Tongue (tissue), 2 donors: ENCODE results near the gene HDAC7. TPM values are rescaled to one million over a fixed set of nuclear protein-coding genes. Genes with fewer than 3 reads are reported as not detected.

Source experiments
- DNase-seq: peaks from one replicate; pipeline ENCODE4 v3.0.0-alpha.2; 2015
- total RNA-seq: library from RNA; depleted of rRNA; stranded (reverse); fragments of >200 nt; gene quantifications from one replicate; pipeline ENCODE4 v1.2.3, GENCODE V29; 2014

The HDAC7 gene
- total RNA-seq, 1 donor from 2014 or later: 35.4 TPM

DNA sequence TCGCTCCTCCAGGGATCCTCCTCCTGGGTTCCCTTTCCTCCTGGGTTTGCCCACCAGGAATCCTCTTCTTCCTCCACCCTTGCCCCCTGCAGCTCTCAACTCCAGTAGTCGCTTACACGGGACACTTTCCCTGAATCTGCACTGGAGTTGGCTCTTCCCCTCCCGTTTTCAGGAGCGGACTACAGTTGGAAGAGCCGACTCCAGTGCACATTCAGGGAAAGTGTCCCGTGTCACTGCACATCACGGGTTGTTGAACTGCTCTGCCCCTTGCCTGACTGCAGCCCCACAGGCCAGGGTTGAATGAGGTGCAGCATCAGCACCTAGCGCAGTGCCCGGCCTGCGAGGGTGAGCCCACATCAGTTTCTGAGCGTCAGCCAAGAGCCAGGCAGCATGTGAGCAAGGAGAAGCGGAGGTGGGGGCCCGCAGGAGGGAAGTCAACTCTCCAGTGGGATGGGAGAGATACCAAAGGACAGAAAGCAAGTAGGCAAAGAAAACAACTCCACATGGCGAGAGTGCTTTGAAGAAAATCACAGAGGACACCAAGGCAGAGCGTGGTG is 74.1 kb downstream of the HDAC7 start:
- DNase-seq: no peak

DNA sequence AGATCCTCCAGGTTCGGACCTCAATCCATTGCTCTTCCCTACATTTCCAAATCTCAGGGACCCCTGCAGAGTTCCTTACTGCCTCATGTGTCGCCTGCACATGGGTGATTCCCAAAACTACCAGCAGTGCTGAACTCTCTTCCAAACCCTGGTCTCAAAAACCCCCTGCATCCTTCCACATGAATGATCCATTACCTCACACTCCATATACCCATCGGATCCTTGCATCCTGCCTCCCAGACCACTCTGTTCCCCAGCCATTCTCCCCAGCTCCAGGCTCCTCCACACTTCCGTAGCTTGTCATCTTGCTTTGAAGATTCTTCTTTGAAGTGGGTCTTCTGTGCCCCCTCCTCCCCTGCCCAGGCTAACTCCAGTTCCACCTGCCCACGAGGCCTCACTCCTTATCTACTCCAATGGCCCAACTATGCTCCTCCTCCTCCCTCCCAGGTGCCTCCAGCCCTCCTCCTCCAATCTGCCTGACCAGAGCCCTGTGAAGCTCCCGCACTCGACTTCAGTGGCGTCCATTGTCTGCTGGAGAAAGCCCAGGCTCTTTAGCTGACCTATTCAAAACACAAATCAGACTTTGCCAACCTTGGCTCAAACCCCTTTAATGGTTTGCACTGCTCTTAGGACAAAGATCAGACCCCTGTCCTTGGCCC is 74.8 kb downstream of the HDAC7 start:
- DNase-seq: no peak

DNA sequence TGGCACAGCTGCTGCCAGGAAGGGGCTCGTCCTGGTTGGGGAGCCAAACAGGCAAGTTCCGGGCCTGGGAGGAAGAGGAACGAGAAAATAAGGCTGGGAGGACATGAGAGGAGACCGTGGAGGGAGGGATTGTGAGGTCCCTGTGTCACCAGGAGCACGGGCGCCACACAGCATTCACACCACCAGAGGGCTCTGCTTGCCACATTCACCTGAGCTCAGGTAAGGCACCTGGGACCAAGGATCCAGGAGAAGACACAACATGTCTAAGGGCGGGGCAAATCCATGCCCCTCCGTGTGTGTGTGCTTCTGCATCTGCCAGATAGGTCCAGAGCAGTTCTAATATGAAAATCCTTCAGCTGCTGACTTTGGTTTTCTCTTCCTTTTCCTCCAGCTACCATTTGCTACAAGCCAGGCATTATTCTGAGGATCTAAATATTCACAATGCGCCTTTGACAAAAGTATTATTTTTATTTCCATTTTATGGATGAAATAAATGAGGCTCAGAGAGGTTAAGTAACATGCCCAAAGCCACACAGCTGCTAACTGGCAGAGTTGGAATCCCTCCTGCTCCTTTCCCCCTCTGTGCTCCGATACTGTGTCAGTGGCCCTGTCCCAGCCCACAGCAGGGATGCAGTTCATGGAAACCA is 75.6 kb downstream of the HDAC7 start:
- DNase-seq: no peak

DNA sequence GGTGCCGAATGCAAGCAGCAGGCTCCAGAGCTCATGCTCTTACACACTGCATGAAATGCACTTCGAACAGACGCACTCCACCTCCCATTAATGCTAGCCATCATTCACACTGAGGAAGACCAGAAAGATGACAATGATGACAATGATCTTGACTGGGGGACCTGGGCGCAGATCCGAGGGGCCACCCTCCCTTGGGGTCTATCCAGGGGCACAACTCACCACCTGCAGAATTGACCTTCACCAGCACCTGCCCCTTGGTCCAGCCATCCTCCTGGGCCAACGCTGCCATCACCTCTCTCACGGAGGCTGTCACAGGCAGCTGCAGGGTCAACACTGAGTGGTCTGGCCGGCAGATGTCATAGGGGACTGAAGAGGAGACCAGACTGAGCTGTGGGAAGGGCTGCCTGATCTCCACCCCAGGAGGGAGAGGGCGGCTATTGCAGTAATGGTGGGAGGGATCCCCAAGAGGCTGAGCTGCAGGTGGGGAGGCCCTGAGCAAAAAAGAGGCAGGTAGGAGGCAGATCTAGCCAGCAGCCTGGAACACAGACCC is 76.3 kb downstream of the HDAC7 start:
- no peak for DNase-seq

DNA sequence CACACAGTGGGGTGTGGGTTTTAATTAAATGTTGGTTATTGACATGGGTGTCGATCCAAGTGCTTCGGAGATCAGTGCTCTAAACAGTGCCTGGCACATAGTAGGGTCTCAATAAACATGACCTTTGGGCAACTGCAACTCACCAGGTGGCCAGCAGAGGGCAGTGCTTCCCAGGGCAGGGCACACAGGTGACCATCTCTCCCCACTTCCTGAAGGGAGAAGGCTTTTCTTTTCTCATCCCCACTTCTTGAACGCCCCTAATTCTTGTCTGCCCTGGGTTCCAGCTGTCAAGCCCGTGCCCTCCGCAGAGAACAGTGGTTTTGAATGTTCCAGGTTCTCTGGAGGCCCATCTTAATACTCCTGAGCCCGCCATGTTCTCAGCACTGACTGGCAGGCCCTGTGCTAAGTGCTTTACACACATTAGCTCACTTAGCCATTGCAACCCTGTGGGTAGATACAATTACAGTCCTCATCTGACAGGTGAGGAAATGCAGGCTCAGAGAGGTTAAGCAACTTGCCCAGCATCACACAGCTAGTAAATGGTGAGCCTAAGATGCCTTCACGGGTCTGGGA is 77.4 kb downstream of the HDAC7 start:
- peak; percentile 38 for DNase-seq

DNA sequence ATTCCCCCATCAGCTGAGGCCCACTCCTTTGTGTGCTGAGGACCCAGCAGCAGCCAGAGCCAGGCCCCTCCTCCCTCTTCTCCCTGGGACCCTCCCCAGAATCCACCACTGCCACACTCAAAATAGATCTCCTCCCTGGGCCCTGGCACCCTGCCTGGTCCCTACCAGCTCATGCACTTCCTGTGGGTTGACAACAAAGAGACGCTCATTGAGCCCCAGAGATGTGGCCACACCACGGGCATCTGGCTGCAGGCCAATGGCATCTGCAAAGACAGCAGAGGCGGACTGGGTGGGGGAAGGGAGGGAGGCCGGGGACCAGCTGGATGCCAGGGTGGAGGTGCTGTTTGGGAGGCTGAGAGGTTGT is 78.4 kb downstream of the HDAC7 start:
- peak; percentile 85 for DNase-seq

DNA sequence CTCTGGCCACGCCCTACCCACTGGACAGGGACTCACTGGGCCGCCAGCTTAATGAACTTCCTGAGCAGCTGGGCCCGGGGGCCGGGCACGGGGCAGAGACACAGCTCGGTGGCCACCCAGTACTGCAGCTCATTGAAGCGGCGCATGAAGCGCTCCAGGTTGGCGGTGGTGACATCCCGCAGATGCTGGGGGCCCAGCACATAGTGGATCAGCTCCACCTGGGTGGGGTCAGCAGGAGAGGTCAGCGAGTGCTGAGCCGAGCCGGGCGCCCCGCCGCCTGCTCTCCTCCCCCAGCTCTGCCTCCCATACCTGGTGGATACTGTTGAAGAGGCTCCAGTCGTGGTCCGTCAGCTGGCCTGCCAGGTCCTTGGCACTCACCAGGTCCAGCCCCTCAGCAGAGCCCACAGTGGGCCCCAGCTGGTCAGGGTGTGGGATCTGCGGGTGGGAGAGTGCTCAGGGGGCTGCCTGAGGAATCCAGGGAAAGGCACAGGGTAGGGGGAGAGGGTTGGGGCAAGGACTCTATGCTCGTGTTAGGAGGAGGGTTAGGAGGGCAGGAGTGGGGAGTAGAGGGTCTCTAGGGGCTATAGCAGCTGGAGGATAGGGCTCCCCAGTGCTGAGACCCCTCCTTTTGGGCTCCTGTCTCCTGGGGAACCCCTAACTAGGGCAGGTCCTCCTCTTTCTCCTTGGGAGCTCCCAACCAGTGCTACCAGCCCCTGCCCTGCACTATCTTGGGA is 78.9 kb downstream of the HDAC7 start:
- DNase-seq: peak; percentile 33

DNA sequence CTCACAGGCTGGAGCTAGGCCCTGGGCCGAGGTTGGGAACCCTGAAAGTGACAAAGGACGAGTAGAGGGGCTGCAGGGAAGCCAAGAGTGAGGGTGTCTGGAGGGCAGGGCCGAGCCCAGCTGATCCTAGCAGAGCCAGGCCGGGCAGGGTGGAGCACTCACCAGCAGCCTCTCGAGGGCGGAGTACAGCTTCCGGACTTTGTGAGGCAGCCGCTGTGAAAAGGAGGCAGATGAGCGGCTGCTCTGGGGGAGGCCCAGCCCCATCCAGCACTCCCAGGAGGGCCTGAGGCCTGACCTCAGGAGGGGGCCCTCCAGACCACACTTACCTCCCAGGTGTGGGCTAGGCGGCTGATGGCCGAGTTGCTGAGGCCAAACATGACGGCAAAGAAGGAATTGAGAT is 79.7 kb downstream of the HDAC7 start:
- DNase-seq: no peak

DNA sequence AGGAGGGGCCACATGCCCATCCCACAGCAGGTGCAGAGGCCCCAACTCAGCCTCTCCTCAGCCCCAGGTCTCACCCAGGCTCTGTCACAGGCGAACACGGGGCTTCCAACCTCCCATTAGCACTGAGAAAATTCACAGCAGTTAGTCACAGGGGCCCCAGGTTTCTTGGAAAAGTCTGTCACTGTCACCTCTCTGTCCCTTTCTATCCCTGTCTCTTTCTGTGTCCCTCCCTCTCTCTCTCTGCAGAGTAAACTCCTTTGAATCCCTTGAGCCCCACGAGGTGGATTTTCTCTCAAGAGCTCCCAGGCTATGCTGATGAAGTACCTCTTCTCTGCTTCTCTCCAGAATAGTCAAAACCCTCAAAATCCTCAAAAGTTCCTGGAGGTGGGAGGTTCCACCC is 80.4 kb downstream of the HDAC7 start:
- no peak for DNase-seq

DNA sequence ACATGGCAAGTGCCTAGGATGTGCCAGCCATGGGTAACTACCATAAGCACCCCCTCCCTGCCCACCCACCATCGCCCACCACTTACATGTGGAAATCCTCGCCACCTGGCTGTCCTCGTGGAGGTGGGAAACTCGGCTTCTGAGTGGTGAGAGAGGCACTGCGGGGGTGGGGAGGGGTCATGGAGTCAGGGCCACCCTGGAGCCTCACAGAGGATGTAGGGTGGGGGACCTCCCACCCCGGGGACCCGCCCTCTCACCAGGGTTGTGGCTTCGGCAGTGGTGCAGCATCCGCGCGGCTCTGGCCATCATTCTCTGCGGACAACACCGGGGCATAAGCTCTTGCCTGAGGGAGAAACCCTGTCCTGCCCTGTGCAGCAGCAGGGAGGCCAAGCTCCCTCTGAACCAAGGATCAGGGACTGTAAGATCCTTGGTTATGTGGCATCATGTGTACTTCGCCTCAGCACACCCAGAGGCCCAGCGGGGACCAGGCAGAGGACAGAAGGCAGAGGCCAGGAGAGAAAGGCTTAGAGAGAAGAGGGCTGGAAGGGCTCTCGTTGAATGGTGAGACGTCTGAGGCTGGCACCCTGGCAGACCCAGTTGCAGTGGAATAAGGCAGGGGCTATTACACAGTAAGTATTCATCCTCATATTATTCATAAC is 81.6 kb downstream of the HDAC7 start:
- no peak for DNase-seq

DNA sequence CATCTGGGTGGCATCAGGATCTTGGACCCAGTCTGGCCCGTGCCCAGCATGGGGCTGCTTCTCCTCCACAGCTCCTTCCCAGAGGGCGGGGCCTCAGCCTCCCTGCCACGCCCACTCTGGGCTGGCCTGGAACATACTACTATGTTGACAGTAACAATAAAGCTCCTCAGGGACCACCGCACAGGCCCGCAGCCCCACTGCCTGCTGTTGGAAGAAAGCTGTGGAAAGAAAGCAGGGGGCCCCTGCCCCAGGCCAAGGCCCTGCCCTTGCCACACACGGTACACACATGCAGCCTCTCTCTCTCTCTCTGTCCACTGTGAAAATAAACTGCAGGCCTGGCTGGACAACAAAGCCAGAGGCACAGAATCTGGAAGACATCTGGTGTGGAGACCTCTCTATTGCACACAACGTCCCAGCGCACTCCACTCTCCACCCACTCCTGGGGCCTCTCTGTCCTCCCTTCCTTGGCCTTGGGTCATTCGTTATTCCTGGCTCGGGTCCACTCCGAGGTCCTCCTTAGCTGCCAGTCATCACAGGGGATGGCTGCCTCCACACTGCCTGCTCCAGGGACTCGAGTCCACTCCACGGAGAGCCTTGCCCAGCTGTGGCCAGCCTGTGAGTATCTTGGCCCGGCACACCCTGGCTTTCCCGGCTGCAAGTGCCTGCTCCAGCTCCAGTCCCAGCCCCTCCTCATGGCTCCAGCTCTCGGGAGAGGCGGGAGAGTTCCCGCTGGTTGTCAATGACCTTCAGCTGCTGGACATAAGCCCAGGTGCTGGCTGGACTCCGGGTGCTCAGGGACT is 82.6 kb downstream of the HDAC7 start:
- DNase-seq: peak; percentile 77

DNA sequence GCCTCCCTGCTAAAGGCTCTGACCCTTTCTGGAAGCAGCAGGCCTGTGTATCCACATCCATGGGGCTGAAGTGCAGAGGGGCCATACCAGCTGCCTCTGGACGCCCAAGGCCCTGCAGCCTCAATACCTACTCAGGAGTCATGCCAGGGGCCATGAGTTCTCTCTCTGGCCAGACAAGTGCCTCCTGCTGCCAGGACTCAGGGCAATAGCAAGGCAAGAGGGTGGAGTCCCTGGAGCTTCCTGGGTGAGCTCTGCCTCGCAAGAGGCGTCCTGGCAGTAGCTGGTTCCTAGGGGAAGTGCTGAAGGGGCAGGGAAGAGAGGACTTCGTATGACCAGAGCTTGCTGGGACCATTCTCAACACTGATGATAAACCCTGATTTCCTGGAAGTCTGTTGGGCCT is 83.5 kb downstream of the HDAC7 start:
- no peak for DNase-seq

DNA sequence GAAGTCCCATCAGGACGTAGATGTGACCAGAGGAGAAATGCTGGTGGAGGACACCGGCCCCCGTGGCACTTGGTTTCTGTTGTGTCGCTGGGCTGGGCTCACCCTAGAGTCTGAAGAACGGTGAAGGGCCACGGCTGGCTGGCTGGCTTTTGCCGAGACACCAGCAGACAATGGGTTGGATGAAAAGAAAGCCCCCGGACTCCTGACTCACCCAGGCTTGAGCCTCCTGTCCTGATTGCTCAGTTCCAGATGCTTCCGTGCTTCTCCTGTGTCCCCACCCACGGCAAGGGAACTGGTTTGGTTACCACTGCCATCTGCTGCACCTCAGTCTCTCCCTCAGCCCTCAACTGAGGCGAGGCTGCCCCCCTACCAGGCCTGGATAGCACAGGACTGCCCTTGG is 84.1 kb downstream of the HDAC7 start:
- no peak for DNase-seq

DNA sequence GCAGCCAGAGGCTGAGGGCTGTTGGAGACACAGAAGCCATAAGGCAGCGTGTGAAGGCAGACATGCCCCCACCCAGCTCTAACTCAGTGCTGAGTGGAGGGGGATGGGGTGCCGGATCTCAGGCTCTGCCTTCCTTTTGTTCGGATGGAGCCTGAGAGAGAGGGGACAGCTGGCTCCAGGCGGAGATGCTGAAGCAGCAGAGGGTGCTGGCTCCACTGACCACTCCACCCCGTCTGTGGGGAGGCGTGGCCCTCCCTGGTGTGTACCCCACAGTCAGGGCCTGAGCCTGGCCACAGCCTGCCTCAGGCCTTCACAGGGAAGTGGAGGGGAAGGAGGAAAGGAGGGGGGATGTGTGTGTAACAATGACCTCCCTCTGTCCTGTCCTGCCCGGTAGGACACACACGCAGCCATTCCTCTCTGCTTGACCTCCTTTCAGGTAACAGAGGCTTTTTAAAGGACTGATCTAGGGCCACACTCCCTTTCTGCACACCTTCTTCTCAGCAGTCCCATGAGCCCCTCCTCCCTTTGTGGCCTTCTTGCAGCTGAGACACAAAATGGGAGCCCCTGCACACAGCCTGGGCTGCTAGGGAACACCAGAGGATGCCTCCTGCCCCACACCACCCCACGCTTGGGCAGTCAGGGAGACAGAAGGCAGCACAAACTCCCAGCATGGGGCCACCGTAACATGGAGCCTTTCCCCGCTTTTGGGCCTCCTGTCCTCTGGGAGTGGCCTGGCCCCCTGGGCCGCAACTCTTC is 84.8 kb downstream of the HDAC7 start:
- DNase-seq: peak; percentile 81

DNA sequence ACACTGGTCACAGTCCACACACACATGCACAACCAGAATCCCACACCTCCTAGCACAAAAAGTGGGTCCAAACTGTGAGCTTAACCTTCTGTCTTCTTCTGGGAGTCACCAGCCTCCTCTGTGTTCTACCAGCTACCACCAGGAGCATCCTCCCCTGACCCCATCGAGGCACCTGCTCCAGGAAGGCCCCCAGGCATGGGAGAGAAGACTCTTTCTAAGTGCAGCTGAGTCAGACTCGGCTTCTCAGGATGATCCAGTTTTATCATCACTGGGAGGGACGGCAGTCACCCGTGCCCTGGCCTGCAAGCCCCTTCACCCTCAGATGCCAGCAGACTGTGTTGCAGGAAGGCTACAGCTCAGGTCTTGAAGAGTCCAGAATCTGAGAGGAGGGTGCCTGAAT is 86.6 kb downstream of the HDAC7 start:
- no peak for DNase-seq

Other genes with a start within 250 kb of the HDAC7 start
- gene RPAP3, start 113.9 kb downstream of the HDAC7 start, total RNA-seq: 19.9 TPM
- 16.4 TPM for gene ENDOU, start 94.4 kb downstream of the HDAC7 start, total RNA-seq
- 16.0 TPM for gene RAPGEF3, start 61.0 kb downstream of the HDAC7 start, total RNA-seq
- gene SLC48A1, start 46.7 kb downstream of the HDAC7 start, total RNA-seq: 9.7 TPM
- gene VDR, start 85.1 kb upstream of the HDAC7 start, total RNA-seq: 1.2 TPM
- 54.4 TPM for gene TMEM106C, start 143.7 kb upstream of the HDAC7 start, total RNA-seq
- gene COL2A1, start 184.6 kb upstream of the HDAC7 start, total RNA-seq: 7.0 TPM